Choroid plexus epithelial cell (primary cell): ENCODE results near the gene PPARA.

Source experiments
- DNase-seq: peaks from one replicate; pipeline ENCODE4 v3.0.0-alpha.2; 2010; ENCODE audit warnings: low read depth
- H3K4me3 ChIP-seq: 2 replicates; pipeline ENCODE4 v1.5.1; 2011; ENCODE audit warnings: low read depth, mild to moderate bottlenecking, control low read depth, low read length, moderate library complexity
- CTCF ChIP-seq: conservative IDR thresholded peaks from 2 replicates; pipeline ENCODE4 v1.5.1; 2011; ENCODE audit warnings: low read depth, mild to moderate bottlenecking, control low read depth, inconsistent platforms, low read length, moderate library complexity

Gene PPARA

GRCh38 chr22:46245511-46245910 lies 95.2 kb downstream of the PPARA start:
- no peak for DNase-seq
- H3K4me3 ChIP-seq = no peak overlapping the region
- TF ChIP-seq CTCF = no peak

- no peak for TF ChIP-seq CTCF
These were observed 95.9 kb downstream of the PPARA start for GRCh38 chr22:46246178-46246577.

GRCh38 chr22:46247443-46247975 lies 97.2 kb downstream of the PPARA start:
- no peak overlapping the region for H3K4me3 ChIP-seq
- no peak for DNase-seq
- no peak for TF ChIP-seq CTCF

More at GRCh38 chr22:46246178-46246577, 95.9 kb downstream of the PPARA start:
- no peak overlapping the region for H3K4me3 ChIP-seq
- no peak for DNase-seq

- TF ChIP-seq CTCF = no peak
- peak; percentile 77 for DNase-seq
- peak within 1 kb of the TSS; percentile 91 for H3K4me3 ChIP-seq
These were observed 99.9 kb downstream of the PPARA start, which contains the start of gene CDPF1 for GRCh38 chr22:46250035-46250782. TSS of gene CDPF1 (minus strand) at chr22:46250293. CDS start at chr22:46248284, 2,009 bp downstream.

GRCh38 chr22:46250783-46251125 lies 100.4 kb downstream of the PPARA start:
- no peak for DNase-seq
- no peak for TF ChIP-seq CTCF
- H3K4me3 ChIP-seq = peak overlapping the region; percentile 91

GRCh38 chr22:46251266-46251665 lies 100.9 kb downstream of the PPARA start:
- TF ChIP-seq CTCF = no peak
- DNase-seq = no peak
- H3K4me3 ChIP-seq = peak overlapping the region; percentile 91
